HepG2 (cell line): ENCODE measurements around the gene SNAI1. TPM values are rescaled to one million over a fixed set of nuclear protein-coding genes. Genes with fewer than 3 reads are reported as not detected.

Source experiments
- ATAC-seq: fragments of 200-7000 bp; cut with Tn5 transposase; 3 replicates; pipeline ENCODE4 v1.9.1; 2020; ENCODE audit warnings: mild to moderate bottlenecking, moderate library complexity
- BruUV-seq: library from RNA; stranded (reverse); fragments of 400-500 nt; replicated peaks from 2 replicates; lab custom pipeline; 2021; lab: Mats Ljungman, UMichigan
- CTCF ChIA-PET: fragments of 300-600 bp; formaldehyde crosslinking; extraction: SDS; loops from one replicate; lab custom pipeline; 2021; ENCODE audit warnings: low total read pairs, inconsistent platforms, low intra/inter-chr PET ratio; lab: Yijun Ruan, JAX
- POLR2A ChIA-PET: fragments of 350-600 bp; sonication (Branson Sonifier 250); formaldehyde crosslinking; loops from one replicate; lab custom pipeline; 2020; ENCODE audit warnings: antibody characterized with exemption, inconsistent platforms; lab: Yijun Ruan, JAX
- DNase-seq: peaks from one replicate; pipeline ENCODE4 v3.0.0-alpha.2; 2015; ENCODE audit warnings: low spot score
- FAIRE-seq: peaks from 3 replicates; lab custom pipeline; 2011; peaks lifted over from hg19 to GRCh38; lab: Jason Lieb, UNC
- H2AFZ ChIP-seq: one replicate; pipeline ENCODE4 v1.6.1; 2011; ENCODE audit warnings: low read length, inconsistent platforms
- H3K27ac ChIP-seq: fragments of 300-600 bp; 3 replicates; pipeline ENCODE4 v1.8.0; 2011; ENCODE audit warnings: mixed run types, mild to moderate bottlenecking, mixed read lengths, low read length, inconsistent platforms; ENCODE audit not compliant: insufficient read depth; ENCODE audit errors: extremely low read length
- H3K27me3 ChIP-seq, 2 experiments: fragments of 200-600 bp in 1 of 2; 2 replicates in 1 of 2; 3 replicates in 1 of 2; pipeline versions ENCODE4 v1.6.0 to v1.8.0; 2011; ENCODE audit warnings: low read length in 2 of 2, mild to moderate bottlenecking in 2 of 2, moderate library complexity in 2 of 2, inconsistent platforms in 1 of 2; ENCODE audit not compliant: insufficient read depth in 2 of 2, control insufficient read depth in 1 of 2
- H3K36me3 ChIP-seq, 2 experiments: fragments of 200-600 bp in 1 of 2; replicated peaks in 1 of 2; 2 replicates in 1 of 2; 3 replicates in 1 of 2; pipeline versions ENCODE4 v1.5.1 to v1.8.0; 2011; ENCODE audit warnings: low read length in 2 of 2, inconsistent platforms in 1 of 2; ENCODE audit not compliant: insufficient read depth in 2 of 2, control insufficient read depth in 1 of 2
- H3K4me1 ChIP-seq: 2 replicates; pipeline ENCODE4 v1.5.1; 2012; ENCODE audit warnings: low read length, inconsistent platforms; ENCODE audit not compliant: insufficient read depth
- H3K4me2 ChIP-seq: 2 replicates; pipeline ENCODE4 v1.6.0; 2011; ENCODE audit warnings: low read depth, low read length, inconsistent platforms
- H3K4me3 ChIP-seq, 3 experiments: fragments of 200-600 bp in 1 of 3; sonication (generic), shearing (Covaris generic) in 1 of 3; replicated peaks in 1 of 3; 2 replicates each; pipeline ENCODE4 v1.5.1; 2011 to 2016; ENCODE audit warnings: low read length in 3 of 3, inconsistent platforms in 2 of 3, low read depth in 2 of 3, mild to moderate bottlenecking in 2 of 3, control low read depth in 1 of 3, mixed read lengths in 1 of 3; ENCODE audit not compliant: insufficient read depth in 1 of 3
- H3K79me2 ChIP-seq: one replicate; pipeline ENCODE4 v1.6.1; 2011; ENCODE audit warnings: low read length, inconsistent platforms; ENCODE audit not compliant: insufficient read depth
- H3K9ac ChIP-seq: 2 replicates; pipeline ENCODE4 v1.6.0; 2011; ENCODE audit warnings: mild to moderate bottlenecking, low read depth, low read length, inconsistent platforms; ENCODE audit not compliant: insufficient read depth
- H3K9me3 ChIP-seq: 2 replicates; pipeline ENCODE4 v1.5.1; 2012; ENCODE audit warnings: mild to moderate bottlenecking, low read length
- H4K20me1 ChIP-seq: 2 replicates; pipeline ENCODE4 v1.6.0; 2011; ENCODE audit warnings: inconsistent platforms, mild to moderate bottlenecking, low read length, moderate library complexity; ENCODE audit not compliant: insufficient read depth
- ATRX ChIP-seq: sonication (generic); formaldehyde crosslinking; IDR thresholded peaks from 2 replicates; pipeline ENCODE4 v1.4.0; 2020; ENCODE audit warnings: missing genetic modification reagents, borderline replicate concordance
- CBX5 ChIP-seq: sonication (generic); formaldehyde crosslinking; IDR thresholded peaks from 2 replicates; pipeline ENCODE4 v1.4.0; 2020; ENCODE audit warnings: missing genetic modification reagents, borderline replicate concordance
- CENPX ChIP-seq: sonication (generic); formaldehyde crosslinking; IDR thresholded peaks from 2 replicates; pipeline ENCODE4 v1.9.0; 2021; ENCODE audit warnings: mild to moderate bottlenecking, missing genetic modification reagents, moderate library complexity
- HOXA5 ChIP-seq: sonication (generic); formaldehyde crosslinking; IDR thresholded peaks from 2 replicates; pipeline ENCODE4 v1.4.0; 2020; ENCODE audit warnings: missing genetic modification reagents
- MAFK ChIP-seq, 2 experiments: IDR thresholded peaks in 1 of 2; conservative IDR thresholded peaks in 1 of 2; 2 replicates each; pipeline ENCODE4 v1.6.1; 2011; ENCODE audit warnings: improper control_type of control experiment in 2 of 2, low read length in 2 of 2
- MAX ChIP-seq: IDR thresholded peaks from 2 replicates; pipeline ENCODE4 v1.6.1; 2012; ENCODE audit warnings: inconsistent platforms
- MNT ChIP-seq: fragments of 450-650 bp; IDR thresholded peaks from 2 replicates; pipeline ENCODE4 v1.6.1; 2016
- NAIF1 ChIP-seq: sonication (generic); formaldehyde crosslinking; IDR thresholded peaks from 2 replicates; pipeline ENCODE4 v1.5.0; 2020; ENCODE audit warnings: mild to moderate bottlenecking, missing genetic modification reagents, borderline replicate concordance
- NFKB2 ChIP-seq: sonication (generic); formaldehyde crosslinking; IDR thresholded peaks from 2 replicates; pipeline ENCODE4 v1.4.0; 2020; ENCODE audit warnings: missing genetic modification reagents, borderline replicate concordance
- NR2C2 ChIP-seq: sonication (generic); formaldehyde crosslinking; IDR thresholded peaks from 2 replicates; pipeline ENCODE4 v1.4.0; 2020; ENCODE audit warnings: missing genetic modification reagents, mild to moderate bottlenecking, moderate library complexity, borderline replicate concordance
- PHF5A ChIP-seq: IDR thresholded peaks from one replicate; pipeline ENCODE4 v1.6.1; 2018; ENCODE audit warnings: low read depth, missing genetic modification reagents; ENCODE audit not compliant: unreplicated experiment
- SAP130 ChIP-seq: IDR thresholded peaks from 2 replicates; pipeline ENCODE4 v1.6.1; 2016; ENCODE audit warnings: low read depth
- TSC22D2 ChIP-seq: sonication (generic); formaldehyde crosslinking; IDR thresholded peaks from 2 replicates; pipeline ENCODE4 v1.5.1; 2020; ENCODE audit warnings: missing genetic modification reagents, mild to moderate bottlenecking, borderline replicate concordance
- ZBTB20 ChIP-seq: sonication (generic); formaldehyde crosslinking; IDR thresholded peaks from 2 replicates; pipeline ENCODE4 v1.8.1; 2023; ENCODE audit warnings: missing genetic modification reagents, low read depth, mild to moderate bottlenecking, borderline replicate concordance
- ZMYM3 ChIP-seq: sonication (generic); formaldehyde crosslinking; IDR thresholded peaks from 2 replicates; pipeline ENCODE4 v1.5.1; 2020; ENCODE audit warnings: mild to moderate bottlenecking, missing genetic modification reagents
- ZNF335 ChIP-seq: sonication (generic); formaldehyde crosslinking; IDR thresholded peaks from 2 replicates; pipeline ENCODE4 v1.4.0; 2020; ENCODE audit warnings: missing genetic modification reagents
- ZNF75D ChIP-seq: sonication (generic); formaldehyde crosslinking; IDR thresholded peaks from 2 replicates; pipeline ENCODE4 v1.8.1; 2023; ENCODE audit warnings: missing genetic modification reagents, mild to moderate bottlenecking, borderline replicate concordance
- ZNF776 ChIP-seq: sonication (generic); formaldehyde crosslinking; IDR thresholded peaks from 2 replicates; pipeline ENCODE4 v1.4.0; 2020; ENCODE audit warnings: mild to moderate bottlenecking, missing genetic modification reagents
- WGBS: methylation state at CpG from one replicate; pipeline ENCODE4 v1.1.6; 2017; ENCODE audit warnings: low lambda C conversion rate; 5-methylcytosine and 5-hydroxymethylcytosine counted together
- in situ Hi-C: cut with HindIII; loops from 2 replicates; pipeline ENCODE4 v1.10.0; 2017; ENCODE audit warnings: low pct_unique_long_range_greater_than_20kb; ENCODE audit not compliant: extremely low pct_ligation_motif_present
- intact Hi-C: fragments of 100-400 bp; cut with micrococcal nuclease; formaldehyde crosslinking; loops from one replicate; pipeline ENCODE4 v1.10.0; 2022; ENCODE audit not compliant: unreplicated experiment
- polyA plus RNA-seq, 8 experiments: library from polyadenylated mRNA; depleted of rRNA in 3 of 8; stranded (reverse) in 7 of 8; unstranded in 1 of 8; fragments of >200 nt; fragmentation: Illumina TruSeq in 4 of 8; extraction: Trizol in 4 of 8; gene quantifications; 2 replicates each; pipeline versions ENCODE4 v1.2.1 to v1.2.3, GENCODE V29; 2011 to 2016; ENCODE audit warnings: low read depth in 4 of 8, missing spikeins in 1 of 8, mixed read lengths in 1 of 8; ENCODE audit not compliant: insufficient read depth in 1 of 8
- total RNA-seq, 5 experiments: library from RNA; depleted of rRNA; stranded (reverse); fragments of >200 nt; fragmentation: Illumina TruSeq; extraction: Trizol; gene quantifications; 2 replicates each; pipeline ENCODE4 v1.2.3, GENCODE V29; 2016; ENCODE audit warnings: low read depth in 1 of 5
- TF ChIP-seq, protein P1 (sequence below): sonication (generic); formaldehyde crosslinking; IDR thresholded peaks from 2 replicates; pipeline ENCODE4 v1.4.0; 2020; ENCODE audit warnings: missing genetic modification reagents

SNAI1 gene
- total and polyA plus RNA-seq, 2 of the 13 experiments (the other 11 are each of a cell fraction or from before 2014, with no cell fraction given) = 1.3 to 1.4 TPM

GRCh38 chr20:49948809-49949507 lies 33.8 kb upstream of the SNAI1 start:
- Histone ChIP-seq H3K4me1 (peaks cover 55% of the 10 kb centered on the region), H4K20me1 (peaks cover 11% of the 10 kb centered on the region; the same call in 1 of the 2 replicates), H3K9ac (peak overlapping the region; percentile 24; the same call in 1 of the 2 replicates), H3K4me2 (0 out of 2 replicates have a peak overlapping the region, but pooled peaks have one; percentile 8), H3K27ac (peak overlapping the region; percentile 51), H3K27me3 (no peaks in the 10 kb centered on the region), H2AFZ (no peak overlapping the region), H3K9me3 (no peaks in the 10 kb centered on the region), H3K79me2 (peaks cover 17% of the 10 kb centered on the region), H3K4me3 (no peak overlapping the region), H3K36me3 (peaks cover 46 to 90% of the 10 kb centered on the region in 2 experiments)
- peak; percentile 44 for FAIRE-seq
- peak; percentile 68 for DNase-seq
- WGBS = 85% methylated on average over 11 of the region's 11 CpGs
- POLR2A ChIA-PET = interaction anchor here (0.6 kb wide), 1 partner anchor 11 kb away, joined by 3 read pairs; no protein-coding TSS in a partner anchor
- BruUV-seq = no TSS peak
- in situ Hi-C loops = no loop called here
- CTCF ChIA-PET = no interaction called here
- intact Hi-C loops = no loop called here
- peak; percentile 62 for ATAC-seq
- TF ChIP-seq CBX5 = 0 out of 2 replicates have a peak, but pooled peaks have one; percentile 6
- TF ChIP-seq ZMYM3 (CRISPR knock-in tag) = peak; percentile 24; the same call in 1 of the 2 replicates
- no peak for TF ChIP-seq CENPX (CRISPR knock-in tag)
- TF ChIP-seq PHF5A (CRISPR knock-in tag) = peak; percentile 59
- no peak for TF ChIP-seq MAFK (conservative IDR thresholded peaks at IDR 0.05 in 1 of 2, IDR thresholded peaks at IDR 0.05 in 1 of 2; ENCODE audit: low read length in 2 of 2)
- peak; percentile 87 for TF ChIP-seq SAP130 (CRISPR knock-in tag)
- peak; percentile 61; the same call in 1 of the 2 replicates for TF ChIP-seq ZBTB20 (CRISPR knock-in tag)
- TF ChIP-seq ATRX = no peak
- TF ChIP-seq NFKB2 = no peak
- TF ChIP-seq ZNF75D (CRISPR knock-in tag) = 0 out of 2 replicates have a peak, but pooled peaks have one; percentile 4
- TF ChIP-seq HOXA5 (CRISPR knock-in tag) = no peak
- no peak for TF ChIP-seq ZNF335 (CRISPR knock-in tag)
- TF ChIP-seq MNT = peak; percentile 49; the same call in 1 of the 2 replicates
- no peak for TF ChIP-seq NAIF1
- TF ChIP-seq ZNF776 (CRISPR knock-in tag) = no peak
- no peak for TF ChIP-seq TSC22D2 (CRISPR knock-in tag)
- TF ChIP-seq MAX = peak; percentile 62
- TF ChIP-seq, protein P1, sequence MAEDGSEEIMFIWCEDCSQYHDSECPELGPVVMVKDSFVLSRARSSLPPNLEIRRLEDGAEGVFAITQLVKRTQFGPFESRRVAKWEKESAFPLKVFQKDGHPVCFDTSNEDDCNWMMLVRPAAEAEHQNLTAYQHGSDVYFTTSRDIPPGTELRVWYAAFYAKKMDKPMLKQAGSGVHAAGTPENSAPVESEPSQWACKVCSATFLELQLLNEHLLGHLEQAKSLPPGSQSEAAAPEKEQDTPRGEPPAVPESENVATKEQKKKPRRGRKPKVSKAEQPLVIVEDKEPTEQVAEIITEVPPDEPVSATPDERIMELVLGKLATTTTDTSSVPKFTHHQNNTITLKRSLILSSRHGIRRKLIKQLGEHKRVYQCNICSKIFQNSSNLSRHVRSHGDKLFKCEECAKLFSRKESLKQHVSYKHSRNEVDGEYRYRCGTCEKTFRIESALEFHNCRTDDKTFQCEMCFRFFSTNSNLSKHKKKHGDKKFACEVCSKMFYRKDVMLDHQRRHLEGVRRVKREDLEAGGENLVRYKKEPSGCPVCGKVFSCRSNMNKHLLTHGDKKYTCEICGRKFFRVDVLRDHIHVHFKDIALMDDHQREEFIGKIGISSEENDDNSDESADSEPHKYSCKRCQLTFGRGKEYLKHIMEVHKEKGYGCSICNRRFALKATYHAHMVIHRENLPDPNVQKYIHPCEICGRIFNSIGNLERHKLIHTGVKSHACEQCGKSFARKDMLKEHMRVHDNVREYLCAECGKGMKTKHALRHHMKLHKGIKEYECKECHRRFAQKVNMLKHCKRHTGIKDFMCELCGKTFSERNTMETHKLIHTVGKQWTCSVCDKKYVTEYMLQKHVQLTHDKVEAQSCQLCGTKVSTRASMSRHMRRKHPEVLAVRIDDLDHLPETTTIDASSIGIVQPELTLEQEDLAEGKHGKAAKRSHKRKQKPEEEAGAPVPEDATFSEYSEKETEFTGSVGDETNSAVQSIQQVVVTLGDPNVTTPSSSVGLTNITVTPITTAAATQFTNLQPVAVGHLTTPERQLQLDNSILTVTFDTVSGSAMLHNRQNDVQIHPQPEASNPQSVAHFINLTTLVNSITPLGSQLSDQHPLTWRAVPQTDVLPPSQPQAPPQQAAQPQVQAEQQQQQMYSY (CRISPR knock-in tag) = peak; percentile 77; the same call in 1 of the 2 replicates
- TF ChIP-seq NR2C2 (CRISPR knock-in tag) = 0 out of 2 replicates have a peak, but pooled peaks have one; percentile 33
